HEK293 (cell line): ENCODE results near the gene B4GALT5.
A peak's percentile ranks its signal among the peaks of the same experiment; 100 is the strongest.

Source experiments
- CTCF ChIA-PET: fragments of 350-600 bp; formaldehyde crosslinking; extraction: SDS; loops from one replicate; lab custom pipeline; 2021; ENCODE audit warnings: antibody characterized with exemption; lab: Yijun Ruan, JAX
- POLR2A ChIA-PET: fragments of 300-600 bp; formaldehyde crosslinking; extraction: SDS; loops from one replicate; lab custom pipeline; 2020; ENCODE audit warnings: antibody characterized with exemption, inconsistent platforms; lab: Yijun Ruan, JAX
- H3K27ac ChIP-seq: fragments of 200-500 bp; sonication (Bioruptor generic); 2 replicates; pipeline ENCODE4 v1.5.1; 2014; ENCODE audit warnings: low read depth, low read length, control low read depth, inconsistent platforms; ENCODE audit errors: extremely low read depth
- H3K36me3 ChIP-seq, 2 experiments: fragments of 200-500 bp in 1 of 2; sonication (Bioruptor generic) in 1 of 2; 1 replicate in 1 of 2; 2 replicates in 1 of 2; pipeline ENCODE4 v1.5.1; 2014 to 2017; ENCODE audit warnings: inconsistent platforms in 2 of 2, low read length in 2 of 2; ENCODE audit not compliant: control insufficient read depth in 2 of 2, insufficient read depth in 1 of 2
- H3K4me1 ChIP-seq: fragments of 200-500 bp; sonication (Bioruptor generic); 2 replicates; pipeline ENCODE4 v1.5.1; 2014; ENCODE audit warnings: mild to moderate bottlenecking, low read length, inconsistent platforms; ENCODE audit not compliant: control insufficient read depth, insufficient read depth
- H3K4me3 ChIP-seq: 2 replicates; pipeline ENCODE4 v1.5.1; 2011; ENCODE audit warnings: low read depth, mild to moderate bottlenecking, control low read depth, low read length, moderate library complexity
- H3K9me3 ChIP-seq: fragments of 200-500 bp; sonication (Bioruptor generic); 2 replicates; pipeline ENCODE4 v1.5.1; 2014; ENCODE audit warnings: low read depth, low read length, inconsistent platforms; ENCODE audit not compliant: control insufficient read depth, insufficient read depth
- ELK4 ChIP-seq: IDR thresholded peaks from 2 replicates; pipeline ENCODE4 v1.6.1; 2011; ENCODE audit warnings: mild to moderate bottlenecking, low read depth, low read length, borderline replicate concordance
- KLF16 ChIP-seq: fragments of 450-650 bp; formaldehyde crosslinking; IDR thresholded peaks from 2 replicates; pipeline ENCODE4 v1.5.1; 2017; ENCODE audit warnings: missing biosample characterization, missing genetic modification characterization
- KLF8 ChIP-seq: fragments of 450-650 bp; formaldehyde crosslinking; IDR thresholded peaks from 2 replicates; pipeline ENCODE4 v1.5.1; 2016; ENCODE audit warnings: missing biosample characterization, missing genetic modification characterization
- RBAK ChIP-seq: fragments of 450-650 bp; formaldehyde crosslinking; IDR thresholded peaks from 2 replicates; pipeline ENCODE4 v1.5.1; 2016; ENCODE audit warnings: missing biosample characterization, missing genetic modification characterization
- ZBTB10 ChIP-seq: fragments of 450-650 bp; formaldehyde crosslinking; IDR thresholded peaks from 2 replicates; pipeline ENCODE4 v1.5.1; 2016; ENCODE audit warnings: missing biosample characterization, missing genetic modification characterization
- ZNF10 ChIP-seq: fragments of 450-650 bp; formaldehyde crosslinking; IDR thresholded peaks from 2 replicates; pipeline ENCODE4 v1.5.1; 2017; ENCODE audit warnings: missing biosample characterization, missing genetic modification characterization
- ZNF174 ChIP-seq: fragments of 450-650 bp; formaldehyde crosslinking; IDR thresholded peaks from 2 replicates; pipeline ENCODE4 v1.5.0; 2017; ENCODE audit warnings: missing biosample characterization, mild to moderate bottlenecking, missing genetic modification characterization
- ZNF211 ChIP-seq: fragments of 450-650 bp; formaldehyde crosslinking; IDR thresholded peaks from 2 replicates; pipeline ENCODE4 v1.5.1; 2016; ENCODE audit warnings: low read depth, missing biosample characterization, missing genetic modification characterization
- ZNF280C ChIP-seq: fragments of 450-650 bp; formaldehyde crosslinking; IDR thresholded peaks from 2 replicates; pipeline ENCODE4 v1.5.1; 2016; ENCODE audit warnings: missing biosample characterization, missing genetic modification characterization
- ZNF404 ChIP-seq: fragments of 450-650 bp; formaldehyde crosslinking; IDR thresholded peaks from 2 replicates; pipeline ENCODE4 v1.5.1; 2017; ENCODE audit warnings: missing biosample characterization, missing genetic modification characterization
- ZNF473 ChIP-seq: fragments of 450-650 bp; formaldehyde crosslinking; IDR thresholded peaks from 2 replicates; pipeline ENCODE4 v1.5.1; 2017; ENCODE audit warnings: missing biosample characterization, missing genetic modification characterization
- ZNF549 ChIP-seq: fragments of 450-650 bp; IDR thresholded peaks from 2 replicates; pipeline ENCODE4 v1.5.1; 2018; ENCODE audit warnings: missing biosample characterization, missing genetic modification characterization, mild to moderate bottlenecking, inconsistent platforms, moderate library complexity
- ZNF560 ChIP-seq: fragments of 450-650 bp; formaldehyde crosslinking; IDR thresholded peaks from 2 replicates; pipeline ENCODE4 v1.5.1; 2017; ENCODE audit warnings: missing biosample characterization, missing genetic modification characterization, borderline replicate concordance
- ZNF596 ChIP-seq: fragments of 450-650 bp; IDR thresholded peaks from 2 replicates; pipeline ENCODE4 v1.5.0; 2018; ENCODE audit warnings: missing biosample characterization, mild to moderate bottlenecking, missing genetic modification characterization, moderate library complexity
- ZNF768 ChIP-seq: fragments of 450-650 bp; formaldehyde crosslinking; IDR thresholded peaks from 2 replicates; pipeline ENCODE4 v1.5.1; 2018; ENCODE audit warnings: missing biosample characterization, mild to moderate bottlenecking, missing genetic modification characterization

Gene B4GALT5

GRCh38 chr20:49753133-49753532 lies 39.5 kb upstream of the B4GALT5 start:
- Histone ChIP-seq H3K27ac (no peak overlapping the region), H3K4me3 (no peak overlapping the region), H3K9me3 (no peaks in the 10 kb centered on the region), H3K4me1 (no peaks in the 10 kb centered on the region), H3K36me3 (no peaks in the 10 kb centered on the region)
- CTCF ChIA-PET, result interaction anchor here (0.6 kb wide), 1 partner anchor 133 kb away, joined by 3 read pairs; no protein-coding TSS in a partner anchor
- TF ChIP-seq ZNF280C (no peak), KLF16 (tag by site-specific recombination) (no peak), RBAK (no peak), KLF8 (tag by site-specific recombination) (no peak), ZNF596 (tag by site-specific recombination) (no peak), ZNF473 (tag by site-specific recombination) (no peak), ZNF404 (tag by site-specific recombination) (no peak), ZNF549 (tag by site-specific recombination) (no peak), ZNF560 (tag by site-specific recombination) (no peak), ZNF211 (tag by site-specific recombination) (no peak), ZNF174 (no peak), ZNF10 (tag by site-specific recombination) (no peak)
- POLR2A ChIA-PET, result no interaction called here

GRCh38 chr20:49752201-49752903 lies 38.7 kb upstream of the B4GALT5 start:
- ChIA-PET CTCF (interaction anchor here (0.6 kb wide), 1 partner anchor 134 kb away, joined by 3 read pairs; no protein-coding TSS in a partner anchor), POLR2A (no interaction called here)
- TF ChIP-seq ELK4 (no peak), ZNF768 (tag by site-specific recombination) (peak; percentile 79; the same call in 1 of the 2 replicates)
- Histone ChIP-seq H3K4me1 (no peaks in the 10 kb centered on the region), H3K4me3 (no peak overlapping the region), H3K27ac (no peak overlapping the region), H3K9me3 (no peaks in the 10 kb centered on the region), H3K36me3 (no peaks in the 10 kb centered on the region)

GRCh38 chr20:49751397-49751736 lies 37.7 kb upstream of the B4GALT5 start:
- ChIA-PET CTCF (no interaction called here), POLR2A (no interaction called here)
- Histone ChIP-seq H3K4me3 (no peak overlapping the region), H3K4me1 (no peaks in the 10 kb centered on the region), H3K36me3 (no peaks in the 10 kb centered on the region), H3K9me3 (no peaks in the 10 kb centered on the region), H3K27ac (no peak overlapping the region)
- no peak for TF ChIP-seq ZBTB10 (tag by site-specific recombination)
